ENCODE results near the gene GPR160.

GRCh38 chr3:170054204-170054603 is 16.4 kb downstream of the GPR160 start:
- peak; percentile 25 for TF ChIP-seq CTCF (IDR thresholded peaks at IDR 0.05; ENCODE audit: low read depth, low read length, missing input control)
- TF ChIP-seq MAX (IDR thresholded peaks at IDR 0.05) = no peak
- TF ChIP-seq TAF1 (conservative IDR thresholded peaks at IDR 0.05) = no peak
- TF ChIP-seq GABPA (IDR thresholded peaks at IDR 0.05 in 1 of 2, conservative IDR thresholded peaks at IDR 0.05 in 1 of 2) = no peak
- TF ChIP-seq REST (IDR thresholded peaks at IDR 0.05) = no peak
- no peak for TF ChIP-seq ATF3 (IDR thresholded peaks at IDR 0.05)
- no peak for TF ChIP-seq ZBTB33 (IDR thresholded peaks at IDR 0.05)
- peak; percentile 54 to 62 for TF ChIP-seq RAD21 (IDR thresholded peaks at IDR 0.05)

Measured in liver (tissue), 3 donors.